ENCODE data around the gene SETD6.

DNA sequence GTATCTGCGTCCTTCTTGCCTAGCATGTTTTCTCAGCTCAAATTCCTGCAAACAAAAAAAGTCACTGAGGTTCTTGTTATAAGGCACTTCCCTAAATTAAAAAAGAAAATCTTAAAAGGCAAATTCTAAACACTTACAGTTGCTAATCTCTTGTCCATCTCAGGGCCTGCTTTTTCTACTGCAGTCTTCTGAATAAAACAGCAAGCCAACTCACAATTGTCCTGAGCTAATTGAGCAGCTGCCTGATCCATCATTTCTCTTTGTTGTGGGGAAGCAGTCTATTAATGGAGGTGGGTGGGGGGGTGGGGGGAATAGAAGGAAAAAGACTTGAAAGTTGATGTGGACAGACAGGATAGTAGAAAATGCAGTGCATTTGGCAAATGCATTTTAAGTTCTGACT lies 27.0 kb downstream of the SETD6 start:
- TF ChIP-seq, protein P1, sequence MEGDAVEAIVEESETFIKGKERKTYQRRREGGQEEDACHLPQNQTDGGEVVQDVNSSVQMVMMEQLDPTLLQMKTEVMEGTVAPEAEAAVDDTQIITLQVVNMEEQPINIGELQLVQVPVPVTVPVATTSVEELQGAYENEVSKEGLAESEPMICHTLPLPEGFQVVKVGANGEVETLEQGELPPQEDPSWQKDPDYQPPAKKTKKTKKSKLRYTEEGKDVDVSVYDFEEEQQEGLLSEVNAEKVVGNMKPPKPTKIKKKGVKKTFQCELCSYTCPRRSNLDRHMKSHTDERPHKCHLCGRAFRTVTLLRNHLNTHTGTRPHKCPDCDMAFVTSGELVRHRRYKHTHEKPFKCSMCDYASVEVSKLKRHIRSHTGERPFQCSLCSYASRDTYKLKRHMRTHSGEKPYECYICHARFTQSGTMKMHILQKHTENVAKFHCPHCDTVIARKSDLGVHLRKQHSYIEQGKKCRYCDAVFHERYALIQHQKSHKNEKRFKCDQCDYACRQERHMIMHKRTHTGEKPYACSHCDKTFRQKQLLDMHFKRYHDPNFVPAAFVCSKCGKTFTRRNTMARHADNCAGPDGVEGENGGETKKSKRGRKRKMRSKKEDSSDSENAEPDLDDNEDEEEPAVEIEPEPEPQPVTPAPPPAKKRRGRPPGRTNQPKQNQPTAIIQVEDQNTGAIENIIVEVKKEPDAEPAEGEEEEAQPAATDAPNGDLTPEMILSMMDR (IDR thresholded peaks at IDR 0.05; ENCODE audit: low read length), result no peak
- TF ChIP-seq EZH2 (optimal IDR thresholded peaks at IDR 0.05; ENCODE audit: low read depth, low read length), result no peak

All from MM.1S (cell line).